ENCODE measurements around the gene LCE7A. TPM values are rescaled to one million over a fixed set of nuclear protein-coding genes. Genes with fewer than 3 reads are reported as not detected.

LCE7A gene
- total RNA-seq, 4 donors from 2014 or later: not detected

- no peak for ATAC-seq (ENCODE audit: low FRiP score)
These were observed 22.9 kb upstream of the LCE7A start for GRCh38 chr1:152836870-152837269.

DNA sequence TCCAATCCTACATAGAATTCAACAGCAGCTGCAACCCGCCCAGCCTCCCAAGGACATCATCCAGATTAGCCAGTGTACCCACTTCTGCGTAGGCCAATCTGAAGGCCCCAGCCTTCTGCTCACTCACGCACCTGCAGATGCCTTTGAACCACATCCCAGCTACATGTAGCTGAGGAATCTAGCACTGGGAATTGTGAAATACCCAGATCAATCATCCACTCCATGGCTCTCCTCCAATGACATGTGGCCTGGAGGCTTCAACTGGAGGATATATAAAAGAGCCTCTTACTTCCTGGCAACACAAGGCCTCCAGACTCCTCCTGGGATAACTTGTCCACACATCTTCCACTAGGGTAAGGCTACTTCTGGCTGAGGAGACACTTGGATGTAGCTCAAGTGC lies 17.2 kb upstream of the LCE7A start, which contains the start of gene LCE6A:
Gene LCE6A (plus strand): TSS at position 301 of the 400 bp plus-strand sequence. CDS start 665 bp downstream, outside the sequence.
- ATAC-seq (ENCODE audit: low FRiP score) (no peak), DNase-seq (ENCODE audit: low spot score) (no peak)
- no peak for TF ChIP-seq CTCF (IDR thresholded peaks at IDR 0.05)

More at GRCh38 chr1:152836870-152837269, 22.9 kb upstream of the LCE7A start:
- no peak for TF ChIP-seq CTCF (IDR thresholded peaks at IDR 0.05)
- no peak for DNase-seq (ENCODE audit: low spot score)

DNA sequence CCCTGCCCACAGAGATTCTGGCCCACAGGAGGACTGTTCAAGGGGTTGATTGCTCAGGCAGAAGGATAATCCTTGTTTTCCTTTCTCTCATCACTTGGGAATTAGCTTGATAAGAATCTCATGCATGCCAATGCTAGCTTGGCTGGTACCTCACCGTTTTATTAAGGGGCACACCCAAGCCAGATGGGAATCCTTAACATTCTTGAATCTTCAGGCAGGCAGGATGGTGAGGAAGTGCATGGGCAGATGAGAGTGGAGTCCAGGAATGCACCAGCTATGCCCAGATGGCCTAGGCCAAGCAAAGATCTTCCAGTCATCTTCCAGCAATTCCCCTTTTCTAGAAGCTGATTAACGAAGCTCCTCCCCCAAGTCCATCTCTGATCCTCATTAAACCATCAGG lies 4.1 kb upstream of the LCE7A start:
- DNase-seq (ENCODE audit: low spot score) (no peak), ATAC-seq (ENCODE audit: low FRiP score) (no peak)
- TF ChIP-seq CTCF (IDR thresholded peaks at IDR 0.05): no peak

DNA sequence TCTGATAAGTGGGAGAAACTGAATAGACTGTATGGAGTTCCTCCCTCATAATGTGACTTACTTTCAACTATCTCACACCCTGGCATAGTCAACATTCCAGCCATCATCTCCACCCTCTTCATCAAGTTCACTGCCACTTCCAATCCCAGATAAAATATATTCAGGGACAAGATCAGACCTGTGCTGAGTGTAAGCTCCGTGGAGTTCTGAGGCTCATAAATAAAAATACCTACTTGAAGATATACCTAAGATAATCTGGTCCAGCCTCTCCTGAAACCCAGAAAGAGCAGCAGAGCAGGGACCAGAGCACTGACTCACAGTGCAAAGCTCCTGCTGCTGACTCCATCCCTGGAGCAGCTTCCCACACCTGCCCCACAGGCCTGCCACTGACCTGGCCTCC lies 1.7 kb upstream of the LCE7A start:
- TF ChIP-seq CTCF (IDR thresholded peaks at IDR 0.05): no peak
- DNase-seq (ENCODE audit: low spot score): no peak
- no peak for ATAC-seq (ENCODE audit: low FRiP score)

GRCh38 chr1:152860129-152860528 lies 333 bp downstream of the LCE7A start:
- ATAC-seq (ENCODE audit: low FRiP score): no peak
- no peak for TF ChIP-seq CTCF (IDR thresholded peaks at IDR 0.05)
- DNase-seq (ENCODE audit: low spot score): no peak

DNA sequence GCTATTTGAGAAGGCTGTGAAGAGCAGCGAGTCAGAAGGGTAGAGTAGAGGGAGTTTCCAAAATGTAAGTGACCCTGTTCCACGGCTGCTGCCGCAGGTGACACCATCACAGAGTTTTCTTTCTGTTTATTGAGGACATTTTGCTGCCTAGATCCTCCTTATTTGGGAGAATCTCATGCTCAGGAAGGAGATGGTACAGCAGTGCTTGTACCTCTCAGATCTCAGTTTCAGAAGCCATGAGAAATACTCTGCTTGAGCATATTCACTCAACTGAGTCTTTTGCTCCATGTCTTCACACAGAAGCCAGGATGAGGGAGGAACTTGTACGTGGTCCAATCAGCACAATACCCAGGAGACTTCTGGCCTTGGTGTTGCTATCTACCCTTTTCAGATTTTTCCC lies 1.6 kb downstream of the LCE7A start:
- ATAC-seq (ENCODE audit: low FRiP score): no peak
- TF ChIP-seq CTCF (IDR thresholded peaks at IDR 0.05): no peak
- no peak for DNase-seq (ENCODE audit: low spot score)

DNA sequence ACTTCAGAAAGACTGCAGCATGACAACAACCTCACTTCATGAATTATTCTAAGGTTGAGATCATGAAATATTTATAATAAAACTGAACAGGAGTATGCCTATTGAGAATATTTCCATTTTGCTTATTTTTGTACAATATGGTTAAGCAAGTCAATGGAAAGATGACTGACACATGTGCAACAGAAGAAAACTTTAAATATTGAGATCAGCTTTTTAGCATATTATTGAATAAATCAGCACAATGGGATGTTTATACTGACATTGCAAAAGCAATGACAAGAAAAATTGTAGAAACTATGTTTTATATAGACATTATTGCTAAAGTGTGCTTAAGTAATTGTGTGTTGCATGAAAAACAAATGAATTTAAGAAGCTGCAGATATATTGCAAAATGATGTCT lies 4.6 kb downstream of the LCE7A start:
- no peak for TF ChIP-seq CTCF (IDR thresholded peaks at IDR 0.05)
- DNase-seq (ENCODE audit: low spot score): no peak
- no peak for ATAC-seq (ENCODE audit: low FRiP score)
